HUDEP-2 (cell line): ENCODE measurements around the gene SLC25A44.
"Not testable (repeated sequence)": the region's sequence is repeated elsewhere in the genome, so short reads cannot be mapped to it uniquely, and the experiment has no call there.

Experiments used
- DNase-seq, 76 experiments: peaks; one replicate each; lab custom pipeline; 2025; ENCODE audit not compliant: unreplicated experiment in 76 of 76; lab: John Stamatoyannopoulos, UW

The SLC25A44 gene

DNA sequence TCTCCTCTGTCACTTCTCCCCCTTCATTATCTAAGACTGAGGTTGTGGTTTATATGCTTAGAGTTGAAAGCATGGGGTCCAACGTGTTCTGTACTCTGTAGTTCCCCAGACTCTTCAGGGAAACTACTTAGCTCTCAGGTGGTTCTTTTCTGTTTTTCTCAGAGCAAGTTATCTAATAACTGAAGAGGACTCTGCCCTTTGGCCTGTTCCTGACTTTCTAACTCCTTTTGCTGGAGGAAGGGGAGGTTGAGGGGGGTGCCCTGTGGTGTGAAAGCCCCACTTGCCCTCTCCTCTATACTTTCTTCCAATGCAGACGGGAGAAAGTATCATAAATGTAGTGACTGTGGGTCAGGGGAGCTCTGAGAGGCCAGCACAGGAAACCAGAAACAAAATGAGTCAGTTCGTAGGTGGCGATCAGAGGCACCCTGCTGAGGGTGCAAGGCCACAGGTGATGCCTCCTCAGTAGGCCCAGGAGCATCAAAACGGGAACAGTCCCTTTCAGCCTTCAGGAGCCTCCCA lies 5.0 kb downstream of the SLC25A44 start:
- no peak for DNase-seq

DNA sequence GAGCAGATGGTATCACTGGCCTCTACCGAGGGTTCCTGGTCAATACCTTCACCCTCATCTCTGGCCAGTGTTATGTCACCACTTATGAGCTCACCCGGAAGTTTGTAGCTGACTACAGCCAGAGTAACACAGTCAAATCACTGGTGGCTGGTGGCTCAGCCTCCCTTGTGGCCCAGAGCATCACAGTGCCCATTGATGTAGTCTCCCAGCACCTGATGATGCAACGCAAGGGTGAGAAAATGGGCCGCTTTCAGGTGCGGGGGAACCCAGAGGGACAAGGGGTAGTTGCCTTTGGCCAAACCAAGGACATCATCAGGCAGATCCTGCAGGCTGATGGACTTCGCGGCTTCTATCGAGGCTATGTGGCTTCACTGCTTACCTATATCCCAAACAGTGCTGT lies 6.1 kb downstream of the SLC25A44 start:
- no peak for DNase-seq

DNA sequence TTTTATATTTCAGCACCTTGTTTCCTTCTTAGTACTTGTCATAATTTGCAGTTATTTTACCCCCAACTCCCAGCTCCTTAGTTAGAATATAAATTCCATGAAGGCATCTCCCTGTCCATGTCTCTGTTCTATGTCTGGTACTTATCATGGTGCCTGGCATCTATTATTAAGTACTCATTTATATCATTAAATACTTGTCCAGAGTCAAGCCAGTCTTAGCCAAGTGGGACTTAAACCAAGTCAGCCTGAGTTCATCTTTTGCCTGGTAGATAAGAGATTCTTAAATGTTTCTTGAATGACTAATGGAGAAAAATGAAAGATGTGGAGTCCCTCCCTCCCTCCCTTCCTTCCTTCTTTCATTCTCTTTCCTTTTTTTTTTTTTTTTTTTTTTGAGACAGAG lies 9.4 kb downstream of the SLC25A44 start:
- DNase-seq, result no peak

DNA sequence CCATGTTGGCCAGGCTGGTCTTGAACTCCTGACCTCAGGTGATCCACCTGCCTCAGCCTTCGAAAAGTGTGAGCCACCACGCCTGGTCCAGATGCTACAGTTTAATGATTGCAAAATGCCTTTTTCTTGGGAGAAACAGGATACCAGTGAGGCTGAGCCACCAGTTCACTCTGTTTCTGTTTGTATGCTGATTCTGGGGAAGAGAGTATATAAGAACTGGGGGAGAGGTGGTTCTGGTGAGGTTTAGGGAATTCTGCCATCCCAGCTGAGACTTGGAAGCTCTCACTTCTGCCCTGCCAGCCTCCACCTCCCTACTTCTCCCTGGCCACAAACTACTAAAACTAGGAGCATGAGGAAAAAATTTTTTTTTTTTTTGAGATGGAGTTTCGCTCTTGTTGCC lies 10.8 kb downstream of the SLC25A44 start:
- no peak for DNase-seq

DNA sequence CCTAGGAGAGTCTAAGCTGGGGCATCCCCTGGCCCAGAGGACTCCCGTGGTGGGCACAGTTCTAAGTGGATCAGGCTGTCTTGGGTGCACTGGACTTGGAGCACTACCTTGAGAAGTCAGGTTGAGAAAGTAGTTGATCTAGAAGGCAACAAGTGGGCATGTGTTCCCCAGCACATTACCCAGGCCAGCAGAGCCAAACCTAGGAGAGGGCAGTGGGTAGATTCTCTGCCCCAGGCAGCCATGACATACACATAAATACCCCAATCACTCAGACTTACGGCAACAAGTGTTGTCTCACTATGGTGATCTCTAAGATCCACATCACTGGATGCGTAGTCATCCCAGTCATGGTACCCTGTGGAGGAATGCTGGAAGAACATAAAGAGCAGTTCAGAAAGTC lies 17.3 kb downstream of the SLC25A44 start:
- no peak for DNase-seq

DNA sequence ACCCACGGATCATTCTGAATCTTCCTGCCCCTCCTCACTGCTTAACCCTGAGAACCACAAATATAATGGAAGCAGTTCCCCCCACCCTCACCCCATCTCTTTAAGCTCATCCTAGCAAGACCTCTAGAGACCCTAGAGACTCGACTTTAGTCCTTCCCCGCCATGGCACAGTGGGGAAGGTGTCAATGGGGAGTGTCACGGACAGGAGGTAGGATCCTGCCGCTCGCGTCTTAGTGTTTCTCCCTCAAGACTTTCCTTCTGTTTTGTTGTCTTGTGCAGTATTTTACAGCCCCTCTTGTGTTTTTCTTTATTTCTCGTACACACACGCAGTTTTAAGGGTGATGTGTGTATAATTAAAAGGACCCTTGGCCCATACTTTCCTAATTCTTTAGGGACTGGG lies 18.2 kb downstream of the SLC25A44 start:
- DNase-seq, result no peak

DNA sequence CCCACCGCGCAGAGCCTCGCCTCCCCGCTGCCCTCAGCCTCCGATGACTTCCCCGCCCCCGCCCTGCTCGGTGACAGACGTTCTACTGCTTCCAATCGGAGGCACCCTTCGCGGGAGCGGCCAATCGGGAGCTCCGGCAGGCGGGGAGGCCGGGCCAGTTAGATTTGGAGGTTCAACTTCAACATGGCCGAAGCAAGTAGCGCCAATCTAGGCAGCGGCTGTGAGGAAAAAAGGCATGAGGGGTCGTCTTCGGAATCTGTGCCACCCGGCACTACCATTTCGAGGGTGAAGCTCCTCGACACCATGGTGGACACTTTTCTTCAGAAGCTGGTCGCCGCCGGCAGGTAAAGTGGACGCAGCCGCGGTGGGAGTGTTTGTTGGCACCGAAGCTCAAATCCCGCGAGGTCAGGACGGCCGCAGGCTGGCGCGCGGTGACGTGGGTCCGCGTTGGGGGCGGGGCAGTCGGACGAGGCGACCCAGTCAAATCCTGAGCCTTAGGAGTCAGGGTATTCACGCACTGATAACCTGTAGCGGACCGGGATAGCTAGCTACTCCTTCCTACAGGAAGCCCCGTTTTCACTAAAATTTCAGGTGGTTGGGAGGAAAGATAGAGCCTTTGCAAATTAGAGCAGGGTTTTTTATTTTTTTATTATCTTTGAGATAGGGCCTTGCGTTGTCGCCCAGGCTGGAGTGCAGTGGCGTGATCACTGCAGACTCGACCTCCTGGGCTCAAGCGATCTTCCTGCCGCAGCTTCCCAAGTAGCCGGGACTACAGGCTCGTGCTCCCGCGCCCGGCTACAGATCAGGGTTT lies 19.1 kb downstream of the SLC25A44 start, which contains the start of gene PMF1:
PMF1 (plus strand) TSS at position 175 of the 811 bp plus-strand sequence; CDS start at position 184, 9 bp downstream.
- DNase-seq, result peak in 75 of 76 experiments; percentile 55 to 98 (median 91)

DNA sequence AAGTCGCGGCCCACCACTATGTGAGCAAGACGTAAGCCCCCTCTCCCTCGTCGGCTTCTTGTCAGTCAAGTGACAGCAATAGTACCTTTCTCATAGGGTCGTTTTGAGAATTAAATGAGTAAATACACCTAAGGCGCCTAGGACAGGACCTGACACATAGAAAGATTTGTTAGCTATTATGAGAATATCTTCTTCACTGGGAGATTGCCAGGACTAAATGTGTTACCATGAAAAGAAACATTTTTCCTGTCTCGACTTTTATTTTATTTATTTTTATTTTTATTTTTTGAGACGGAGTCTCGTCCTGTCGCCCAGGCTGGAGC lies 19.7 kb downstream of the SLC25A44 start:
- no peak for DNase-seq

DNA sequence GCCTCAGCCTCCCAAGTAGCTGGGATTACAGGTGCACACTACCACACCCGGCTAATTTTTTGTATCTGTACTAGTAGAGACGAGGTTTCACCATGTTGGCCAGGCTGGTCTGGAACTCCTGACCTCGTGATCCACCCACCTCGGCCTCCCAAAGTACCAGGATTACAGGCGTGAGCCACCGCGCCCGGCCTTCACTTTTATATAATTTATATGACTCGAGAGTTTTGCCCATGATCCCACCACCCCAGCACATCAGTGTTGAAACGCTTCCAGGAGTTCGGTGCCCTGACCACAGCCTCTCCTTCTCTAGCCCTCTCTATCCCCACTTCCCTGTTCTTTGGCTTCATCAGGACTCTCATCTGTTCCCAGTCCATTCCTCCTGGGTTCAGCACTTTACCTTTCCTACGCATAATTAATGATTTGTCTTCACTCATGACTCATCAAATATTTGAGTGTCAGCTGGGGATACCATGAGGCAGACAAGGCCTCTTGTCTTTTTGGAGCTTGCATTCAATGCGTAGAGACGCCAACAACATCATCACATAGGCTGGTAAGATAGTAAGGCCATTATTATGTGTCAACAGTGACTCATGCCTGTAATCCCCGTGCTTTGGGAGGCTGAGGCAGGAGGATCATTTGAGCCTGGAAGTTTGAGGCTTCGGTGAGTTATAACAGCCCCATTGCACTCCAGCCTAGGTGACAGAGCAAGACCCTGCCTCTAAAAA lies 20.3 kb downstream of the SLC25A44 start:
- DNase-seq, result peak in 1 of 76 experiments; percentile 18

DNA sequence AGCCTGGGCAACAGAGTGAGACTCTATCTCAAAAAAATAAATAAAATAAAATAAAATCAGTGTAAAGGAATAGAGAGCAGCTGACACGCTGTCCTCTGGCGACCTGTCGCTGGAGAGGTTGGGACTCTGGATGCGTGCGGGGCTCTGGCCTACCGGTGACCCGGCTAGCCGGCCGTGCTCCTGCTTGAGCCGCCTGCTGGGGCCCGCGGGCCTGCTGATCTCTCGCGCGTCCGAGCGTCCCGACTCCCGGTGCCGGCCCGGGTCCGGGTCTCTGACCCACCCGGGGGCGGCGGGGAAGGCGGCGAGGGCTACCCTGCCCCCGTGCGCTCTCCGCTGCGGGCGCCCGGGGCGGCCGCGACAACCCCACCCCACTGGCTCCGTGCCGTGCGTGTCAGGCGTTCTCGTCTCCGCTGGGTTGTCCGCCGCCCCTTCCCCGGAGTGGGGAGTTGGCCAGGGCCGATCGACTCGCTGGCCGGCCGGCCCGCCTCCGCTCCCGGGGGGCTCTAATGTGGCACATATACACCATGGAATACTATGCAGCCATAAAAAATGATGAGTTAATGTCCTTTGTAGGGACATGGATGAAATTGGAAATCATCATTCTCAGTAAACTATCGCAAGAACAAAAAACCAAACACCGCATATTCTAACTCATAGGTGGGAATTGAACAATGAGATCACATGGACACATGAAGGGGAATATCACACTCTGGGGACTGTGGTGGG lies 22.6 kb downstream of the SLC25A44 start:
- not testable (repeated sequence) for DNase-seq

DNA sequence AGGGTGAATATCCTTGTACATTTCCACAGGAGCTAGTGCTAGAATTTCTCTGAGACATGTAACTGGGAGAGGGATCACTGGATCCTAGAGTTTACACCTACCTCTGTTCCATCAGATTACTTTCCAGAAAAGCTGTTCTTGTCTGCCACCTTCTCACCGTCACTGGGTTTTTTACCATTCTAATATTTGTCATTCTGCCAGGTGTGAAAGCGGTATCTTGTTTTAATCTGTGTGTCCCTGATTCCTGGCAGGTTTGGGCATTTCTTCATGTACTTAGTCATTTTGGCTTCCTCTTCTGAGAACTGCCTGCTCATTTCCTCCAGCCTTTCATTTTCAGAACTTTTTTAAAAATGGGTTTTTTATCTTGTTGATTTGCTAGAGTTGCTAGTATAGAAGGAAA lies 24.0 kb downstream of the SLC25A44 start:
- peak in 12 of 76 experiments; percentile 3 to 43 (median 14) for DNase-seq

DNA sequence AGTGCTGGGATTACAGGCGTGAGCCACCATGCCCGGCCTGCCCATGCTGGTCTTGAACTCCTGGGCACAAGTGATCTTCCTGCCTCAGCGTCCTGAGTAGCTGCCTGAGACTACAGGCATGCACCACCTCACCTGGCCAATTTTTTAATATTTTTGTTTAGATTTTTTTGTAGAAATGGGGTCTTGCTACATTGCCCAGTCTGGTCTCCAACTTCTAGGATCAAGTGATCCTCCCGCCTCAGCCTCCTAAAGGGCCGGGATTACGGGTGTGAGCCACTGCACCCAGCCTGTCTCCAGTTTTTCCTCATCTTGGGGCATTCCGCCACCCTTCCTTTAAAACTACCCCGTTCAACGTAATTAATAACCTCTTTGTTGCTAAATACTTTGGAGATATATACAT lies 26.3 kb downstream of the SLC25A44 start:
- no peak for DNase-seq

DNA sequence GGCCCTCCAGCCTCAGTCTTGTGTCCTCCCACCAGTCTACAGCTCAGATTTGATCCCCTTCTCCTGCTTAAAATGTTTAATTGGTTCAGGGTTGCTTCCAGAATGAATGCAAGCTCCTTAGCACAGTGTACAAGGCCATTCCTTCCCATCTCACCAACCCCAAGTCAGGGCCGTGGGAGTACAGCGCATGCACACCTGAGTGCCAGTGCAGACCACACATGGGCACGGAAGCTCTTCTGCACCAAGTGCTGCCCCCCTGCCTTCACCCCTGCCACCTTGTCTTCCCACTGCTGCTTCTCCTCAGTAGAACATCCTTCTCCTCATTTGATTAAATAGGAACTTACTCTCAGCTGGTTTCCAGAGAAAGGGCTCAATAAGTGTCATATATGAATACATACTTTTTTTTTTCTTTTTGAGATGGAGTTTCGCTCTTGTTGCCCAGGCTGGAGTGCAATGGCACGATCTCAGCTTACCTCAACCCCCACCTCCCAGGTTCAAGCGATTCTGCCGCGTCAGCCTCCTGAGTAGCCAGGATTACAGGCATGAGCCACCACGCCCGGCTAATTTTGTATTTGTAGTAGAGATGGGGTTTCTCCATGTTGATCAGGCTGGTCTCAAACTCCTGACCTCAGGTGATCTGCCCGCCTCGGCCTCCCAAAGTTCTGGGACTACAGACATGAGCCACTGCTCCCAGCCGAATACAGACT lies 28.2 kb downstream of the SLC25A44 start:
- DNase-seq, result no peak

DNA sequence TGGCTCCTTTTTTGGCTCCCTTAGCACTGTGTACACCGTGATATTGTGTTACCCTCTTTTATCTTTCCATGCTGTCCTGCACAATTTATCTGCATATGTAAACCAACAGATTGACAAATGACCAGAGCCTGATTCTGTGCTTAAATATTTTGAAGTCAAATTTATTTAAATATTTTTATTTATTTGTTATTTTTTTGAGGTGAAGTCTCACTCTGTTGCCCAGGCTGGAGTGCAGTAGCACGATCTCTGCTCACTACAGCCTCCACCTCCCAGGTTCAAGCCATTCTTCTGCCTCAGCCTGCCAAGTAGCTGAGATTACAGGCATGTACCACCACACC lies 31.7 kb downstream of the SLC25A44 start:
- DNase-seq, result no peak

DNA sequence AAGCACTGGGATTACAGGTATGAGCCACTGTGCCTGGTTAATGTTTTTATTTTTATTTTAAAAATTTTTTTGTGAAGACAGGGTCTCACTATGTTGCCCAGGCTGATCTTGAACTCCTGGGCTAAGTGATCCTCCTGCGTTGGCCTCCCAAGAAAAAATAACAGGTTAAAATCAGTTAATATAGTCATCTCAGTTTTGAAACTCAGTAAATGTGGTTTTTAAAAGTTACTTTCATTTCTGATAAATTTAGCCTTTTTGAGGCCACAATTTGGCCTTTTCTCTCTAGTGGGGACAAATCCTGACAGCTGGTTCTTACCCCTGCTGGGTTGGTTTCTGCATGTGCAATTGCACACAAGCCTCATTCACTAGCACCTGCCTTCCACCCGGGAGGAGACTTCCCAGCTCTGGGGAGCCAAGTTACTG lies 32.2 kb downstream of the SLC25A44 start:
- no peak for DNase-seq

DNA sequence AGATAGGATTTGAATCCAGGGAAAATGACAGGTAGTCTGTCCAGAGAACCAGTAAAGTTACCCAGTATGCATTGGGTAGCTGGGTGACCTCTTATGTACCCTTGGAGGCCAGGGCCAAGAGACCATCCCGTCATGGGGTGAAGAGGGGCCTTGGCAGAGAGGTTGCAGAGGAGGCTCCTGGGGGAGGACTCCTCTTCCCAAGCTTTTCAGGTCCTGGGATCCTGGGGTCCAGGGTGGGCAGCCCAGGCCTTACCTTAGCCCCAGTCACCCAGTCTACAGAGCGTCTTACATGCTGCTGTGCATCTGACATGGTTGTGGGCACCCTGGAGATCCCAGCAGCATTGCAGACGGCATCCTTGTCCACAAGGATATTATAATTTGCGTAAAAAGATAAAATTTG lies 32.9 kb downstream of the SLC25A44 start:
- DNase-seq, result no peak

DNA sequence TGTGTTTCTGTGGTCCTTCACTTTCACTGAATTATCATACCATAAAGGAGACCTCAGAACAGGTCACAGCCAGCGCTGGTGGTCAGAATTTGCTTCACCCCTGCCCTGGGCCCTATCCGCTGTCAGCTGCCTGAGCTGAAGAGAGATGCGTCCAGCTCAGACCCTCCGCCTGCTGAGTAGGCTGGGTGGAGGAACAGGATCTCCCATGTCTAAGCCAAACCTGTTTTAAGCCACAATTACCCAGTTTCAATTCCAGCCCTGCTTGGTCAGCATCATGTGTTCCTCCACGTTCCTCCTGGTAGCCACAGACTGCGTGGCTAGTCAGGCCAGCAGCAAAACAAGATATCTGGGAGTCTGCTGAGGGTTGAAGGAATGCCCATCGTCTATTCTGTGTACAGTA lies 34.6 kb downstream of the SLC25A44 start:
- no peak for DNase-seq

DNA sequence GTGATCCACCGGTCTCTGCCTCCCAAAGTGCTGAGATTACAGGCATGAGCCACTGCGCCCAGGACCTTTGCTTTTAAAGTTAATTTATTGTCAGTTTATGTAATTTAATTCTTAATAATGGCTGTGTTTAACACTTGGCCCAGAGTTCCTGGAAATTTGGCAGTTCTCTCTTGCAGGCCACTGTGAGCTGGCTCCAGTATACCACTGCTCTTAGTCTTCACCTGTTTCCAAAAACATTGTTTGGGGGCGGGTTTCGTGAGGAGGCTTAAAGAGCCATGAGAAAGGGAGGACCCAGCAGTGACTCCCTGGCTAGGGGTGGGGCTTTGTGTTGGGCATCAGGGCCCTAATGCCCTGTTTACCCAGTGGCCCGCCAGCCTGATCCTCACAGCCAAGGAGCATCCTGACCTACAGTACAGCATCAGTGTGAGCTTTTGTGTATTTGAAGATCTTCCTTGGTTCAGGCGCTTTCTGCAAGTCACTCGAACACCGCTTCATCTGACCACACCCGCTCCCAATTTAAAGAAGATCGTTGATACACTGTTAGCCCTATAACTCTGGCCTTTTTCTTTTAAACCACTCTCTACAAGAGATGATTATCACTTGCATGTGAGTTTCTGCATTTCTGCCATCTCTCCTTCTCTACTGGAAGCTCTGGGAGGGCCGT lies 36.0 kb downstream of the SLC25A44 start:
- DNase-seq, result peak in 5 of 76 experiments; percentile 14 to 28 (median 23)

DNA sequence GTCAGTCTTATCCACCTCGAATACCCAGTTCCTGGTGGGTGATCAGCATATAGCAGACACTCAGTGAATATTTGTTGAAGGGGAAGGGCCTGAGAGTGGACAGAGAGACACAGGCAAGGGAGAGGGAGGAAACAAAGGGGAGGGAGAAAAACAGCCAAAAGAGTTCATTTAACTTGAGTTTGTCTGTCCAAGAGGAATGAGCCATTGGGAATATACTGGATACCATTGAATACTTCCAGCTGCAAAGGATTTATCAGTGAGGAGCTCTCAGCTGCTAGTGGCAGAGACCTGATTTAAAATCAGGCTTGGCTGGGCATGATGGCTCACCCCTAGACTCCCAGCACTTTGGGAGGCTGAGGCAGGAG lies 36.6 kb downstream of the SLC25A44 start:
- DNase-seq, result no peak

DNA sequence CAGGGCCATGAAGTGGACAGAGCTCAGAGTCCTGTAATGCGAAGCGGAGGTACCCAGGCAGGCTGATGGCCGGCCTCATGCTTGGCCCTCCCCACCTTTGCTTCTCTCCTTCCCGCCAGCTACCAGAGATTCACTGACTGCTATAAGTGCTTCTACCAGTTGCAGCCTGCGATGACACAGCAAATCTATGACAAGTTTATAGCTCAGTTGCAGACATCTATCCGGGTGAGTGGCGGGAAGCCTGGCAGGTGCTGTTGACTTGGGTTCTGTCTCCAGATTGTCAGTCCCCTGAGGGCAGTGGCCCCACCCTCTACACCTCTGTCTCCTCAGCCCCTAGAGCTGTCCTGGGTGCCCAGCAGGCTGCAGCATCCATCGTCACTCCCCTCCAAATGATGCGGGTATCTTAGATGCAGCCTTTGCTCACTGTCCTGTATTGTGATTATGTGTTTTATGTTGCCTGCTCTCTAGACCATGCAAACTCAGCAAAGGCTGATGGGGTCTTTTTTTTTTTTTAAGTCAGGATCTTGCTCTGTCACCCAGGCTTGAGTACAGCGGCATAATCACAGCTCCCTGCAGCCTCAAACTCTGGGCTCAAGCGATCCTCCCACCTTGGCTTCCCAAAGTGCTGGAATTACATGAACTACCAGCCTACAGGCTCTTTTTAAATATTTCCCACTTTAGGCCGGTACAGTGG lies 38.4 kb downstream of the SLC25A44 start:
- no peak for DNase-seq
